Neural cell (in vitro differentiated cells): ENCODE measurements around the gene CCDC15. TPM values are rescaled to one million over a fixed set of nuclear protein-coding genes. Genes with fewer than 3 reads are reported as not detected.
"Not testable (repeated sequence)": the region's sequence is repeated elsewhere in the genome, so short reads cannot be mapped to it uniquely, and the experiment has no call there.

Experiments used
- H2AFZ ChIP-seq: fragments of 200-600, 300-800 bp; sonication (generic), shearing (Covaris generic); 2 replicates; pipeline ENCODE4 v1.6.0; 2014; ENCODE audit warnings: low read depth, mild to moderate bottlenecking, antibody characterized with exemption, low read length, moderate library complexity
- H3F3A ChIP-seq: fragments of 200-600 bp; shearing (Covaris generic); 2 replicates; pipeline ENCODE4 v1.6.1; 2016; ENCODE audit warnings: mild to moderate bottlenecking, moderate library complexity, mixed read lengths, antibody characterized with exemption, low read length; ENCODE audit not compliant: insufficient read depth, poor library complexity, severe bottlenecking
- H3K27ac ChIP-seq: fragments of 200-600, 300-800 bp; sonication (generic), shearing (Covaris generic); 2 replicates; pipeline ENCODE4 v1.5.1; 2014; ENCODE audit warnings: mild to moderate bottlenecking, low read length, moderate library complexity
- H3K27me3 ChIP-seq: fragments of 300-800, 200-600 bp; sonication (generic), shearing (Covaris generic); 2 replicates; pipeline ENCODE4 v1.6.0; 2014; ENCODE audit warnings: mild to moderate bottlenecking, low read depth, low read length, moderate library complexity; ENCODE audit not compliant: insufficient read depth
- H3K36me3 ChIP-seq: fragments of 300-800, 200-600 bp; sonication (generic), shearing (Covaris generic); 2 replicates; pipeline ENCODE4 v1.5.1; 2014; ENCODE audit warnings: mild to moderate bottlenecking, antibody characterized with exemption, low read length, moderate library complexity; ENCODE audit not compliant: insufficient read depth
- H3K4me2 ChIP-seq: fragments of 300-800, 200-600 bp; sonication (generic), shearing (Covaris generic); 2 replicates; pipeline ENCODE4 v1.6.0; 2014; ENCODE audit warnings: mild to moderate bottlenecking, low read length
- H3K4me3 ChIP-seq: fragments of 300-800, 200-600 bp; sonication (generic), shearing (Covaris generic); 2 replicates; pipeline ENCODE4 v1.5.1; 2014; ENCODE audit warnings: mild to moderate bottlenecking, low read length, moderate library complexity
- H3K79me2 ChIP-seq: fragments of 200-600 bp; shearing (Covaris generic); replicated peaks from 2 replicates; pipeline ENCODE4 v1.6.0; 2014; ENCODE audit warnings: mild to moderate bottlenecking, low read length, moderate library complexity; ENCODE audit not compliant: insufficient read depth
- H3K9ac ChIP-seq: fragments of 300-800, 200-600 bp; sonication (generic), shearing (Covaris generic); 2 replicates; pipeline ENCODE4 v1.6.1; 2016; ENCODE audit warnings: mild to moderate bottlenecking, low read length, mixed read lengths
- H3K9me2 ChIP-seq: fragments of 200-600 bp; shearing (Covaris generic); 2 replicates; pipeline ENCODE4 v1.6.1; 2016; ENCODE audit warnings: mild to moderate bottlenecking, low read length, mixed read lengths; ENCODE audit not compliant: insufficient read depth
- H3K9me3 ChIP-seq: fragments of 200-600, 300-800 bp; sonication (generic), shearing (Covaris generic); 2 replicates; pipeline ENCODE4 v1.6.1; 2016; ENCODE audit warnings: mild to moderate bottlenecking, mixed run types, low read length, moderate library complexity, mixed read lengths
- H4K20me1 ChIP-seq: fragments of 200-600 bp; shearing (Covaris generic); 2 replicates; pipeline ENCODE4 v1.6.1; 2016; ENCODE audit warnings: mild to moderate bottlenecking, mixed run types; ENCODE audit not compliant: insufficient read depth
- CTCF ChIP-seq: fragments of 450-650 bp; IDR thresholded peaks from 2 replicates; pipeline ENCODE4 v1.5.1; 2014; ENCODE audit warnings: antibody characterized with exemption, mild to moderate bottlenecking, moderate library complexity; ENCODE audit not compliant: poor library complexity, severe bottlenecking
- EP300 ChIP-seq: fragments of 450-650 bp; conservative IDR thresholded peaks from 2 replicates; pipeline ENCODE4 v1.6.1; 2014; ENCODE audit warnings: antibody characterized with exemption, mild to moderate bottlenecking, moderate library complexity; ENCODE audit not compliant: poor library complexity, severe bottlenecking
- EZH2 ChIP-seq: fragments of 200-600, 300-800 bp; shearing (Covaris generic), sonication (generic); IDR thresholded peaks from 2 replicates; pipeline ENCODE4 v1.6.1; 2014; ENCODE audit warnings: antibody characterized with exemption, low read length, borderline replicate concordance, mild to moderate bottlenecking; ENCODE audit not compliant: insufficient read depth, poor library complexity, severe bottlenecking
- MXI1 ChIP-seq: fragments of 450-650 bp; conservative IDR thresholded peaks from 2 replicates; pipeline ENCODE4 v1.6.1; 2014; ENCODE audit warnings: antibody characterized with exemption, mild to moderate bottlenecking; ENCODE audit not compliant: poor library complexity, severe bottlenecking
- POLR2AphosphoS5 ChIP-seq: IDR thresholded peaks from 2 replicates; pipeline ENCODE4 v1.6.1; 2012
- RAD21 ChIP-seq: fragments of 450-650 bp; conservative IDR thresholded peaks from 2 replicates; pipeline ENCODE4 v1.6.1; 2014; ENCODE audit warnings: antibody characterized with exemption, mild to moderate bottlenecking, moderate library complexity
- SMC3 ChIP-seq: fragments of 450-650 bp; conservative IDR thresholded peaks from 2 replicates; pipeline ENCODE4 v1.6.1; 2014; ENCODE audit warnings: antibody characterized with exemption, mild to moderate bottlenecking, moderate library complexity; ENCODE audit not compliant: poor library complexity
- TAF1 ChIP-seq: IDR thresholded peaks from 2 replicates; pipeline ENCODE4 v1.6.1; 2012; ENCODE audit warnings: low read depth
- polyA plus RNA-seq: library from polyadenylated mRNA; depleted of rRNA; stranded (reverse); fragments of >200 nt; gene quantifications from 2 replicates; pipeline ENCODE4 v1.2.3, GENCODE V29; 2014
- TF ChIP-seq, protein P1 (sequence below): IDR thresholded peaks from 2 replicates; pipeline ENCODE4 v1.6.1; 2012; ENCODE audit warnings: borderline replicate concordance

The CCDC15 gene
- polyA plus RNA-seq, 1 donor from 2014 or later, result 2.5 TPM

DNA sequence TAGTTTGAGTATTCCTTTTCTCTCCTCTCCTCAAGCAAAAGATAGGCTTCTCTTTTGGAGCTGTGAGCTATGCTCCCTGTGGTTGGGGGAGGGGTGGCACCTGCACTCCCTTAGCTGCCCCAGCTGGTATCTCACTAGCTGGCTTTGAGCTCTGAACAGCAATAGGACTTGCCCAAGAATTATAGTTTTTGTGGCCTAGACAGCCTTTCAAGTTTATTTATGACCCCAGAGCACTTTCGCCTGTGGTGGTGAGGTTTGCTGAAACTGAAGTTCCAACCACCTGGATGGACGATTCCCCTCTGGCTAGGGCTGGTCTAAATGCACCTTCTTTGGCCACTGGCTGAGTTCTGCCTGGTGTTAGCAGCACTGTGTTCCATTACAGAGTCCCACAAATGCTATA, 72.0 kb downstream of the CCDC15 start:
- no peaks in the 10 kb centered on the region for H3K9me3 ChIP-seq
- no peaks in the 10 kb centered on the region for H3K27me3 ChIP-seq
- no peak overlapping the region for H2AFZ ChIP-seq
- TF ChIP-seq EP300 (no peak), SMC3 (no peak)
- TF ChIP-seq, protein P1, sequence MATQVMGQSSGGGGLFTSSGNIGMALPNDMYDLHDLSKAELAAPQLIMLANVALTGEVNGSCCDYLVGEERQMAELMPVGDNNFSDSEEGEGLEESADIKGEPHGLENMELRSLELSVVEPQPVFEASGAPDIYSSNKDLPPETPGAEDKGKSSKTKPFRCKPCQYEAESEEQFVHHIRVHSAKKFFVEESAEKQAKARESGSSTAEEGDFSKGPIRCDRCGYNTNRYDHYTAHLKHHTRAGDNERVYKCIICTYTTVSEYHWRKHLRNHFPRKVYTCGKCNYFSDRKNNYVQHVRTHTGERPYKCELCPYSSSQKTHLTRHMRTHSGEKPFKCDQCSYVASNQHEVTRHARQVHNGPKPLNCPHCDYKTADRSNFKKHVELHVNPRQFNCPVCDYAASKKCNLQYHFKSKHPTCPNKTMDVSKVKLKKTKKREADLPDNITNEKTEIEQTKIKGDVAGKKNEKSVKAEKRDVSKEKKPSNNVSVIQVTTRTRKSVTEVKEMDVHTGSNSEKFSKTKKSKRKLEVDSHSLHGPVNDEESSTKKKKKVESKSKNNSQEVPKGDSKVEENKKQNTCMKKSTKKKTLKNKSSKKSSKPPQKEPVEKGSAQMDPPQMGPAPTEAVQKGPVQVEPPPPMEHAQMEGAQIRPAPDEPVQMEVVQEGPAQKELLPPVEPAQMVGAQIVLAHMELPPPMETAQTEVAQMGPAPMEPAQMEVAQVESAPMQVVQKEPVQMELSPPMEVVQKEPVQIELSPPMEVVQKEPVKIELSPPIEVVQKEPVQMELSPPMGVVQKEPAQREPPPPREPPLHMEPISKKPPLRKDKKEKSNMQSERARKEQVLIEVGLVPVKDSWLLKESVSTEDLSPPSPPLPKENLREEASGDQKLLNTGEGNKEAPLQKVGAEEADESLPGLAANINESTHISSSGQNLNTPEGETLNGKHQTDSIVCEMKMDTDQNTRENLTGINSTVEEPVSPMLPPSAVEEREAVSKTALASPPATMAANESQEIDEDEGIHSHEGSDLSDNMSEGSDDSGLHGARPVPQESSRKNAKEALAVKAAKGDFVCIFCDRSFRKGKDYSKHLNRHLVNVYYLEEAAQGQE, result no peak
- no peak overlapping the region for H3K4me3 ChIP-seq
- H3K79me2 ChIP-seq, result no peaks in the 10 kb centered on the region
- no peaks in the 10 kb centered on the region for H3K9me2 ChIP-seq
- H3K27ac ChIP-seq, result no peak overlapping the region
- no peaks in the 10 kb centered on the region for H3F3A ChIP-seq
- H3K9ac ChIP-seq, result no peak overlapping the region
- H3K36me3 ChIP-seq, result no peaks in the 10 kb centered on the region
- no peaks in the 10 kb centered on the region for H4K20me1 ChIP-seq
- H3K4me2 ChIP-seq, result no peak overlapping the region

GRCh38 chr11:125029431-125029830, 75.4 kb downstream of the CCDC15 start:
- not testable (repeated sequence) for H3K9ac ChIP-seq, H3K4me2 ChIP-seq, H3K9me2 ChIP-seq, H3K9me3 ChIP-seq, H3K4me3 ChIP-seq, H3F3A ChIP-seq, H3K27ac ChIP-seq, H3K27me3 ChIP-seq, H3K79me2 ChIP-seq, H4K20me1 ChIP-seq, H3K36me3 ChIP-seq, H2AFZ ChIP-seq

- H2AFZ ChIP-seq, result no peak overlapping the region
- H3K36me3 ChIP-seq, result no peaks in the 10 kb centered on the region
- no peaks in the 10 kb centered on the region for H3F3A ChIP-seq
- H3K4me2 ChIP-seq, result no peak overlapping the region
- no peak overlapping the region for H3K9ac ChIP-seq
- H3K79me2 ChIP-seq, result no peaks in the 10 kb centered on the region
- H4K20me1 ChIP-seq, result no peaks in the 10 kb centered on the region
- H3K4me3 ChIP-seq, result no peak overlapping the region
- H3K9me3 ChIP-seq, result no peaks in the 10 kb centered on the region
- no peaks in the 10 kb centered on the region for H3K9me2 ChIP-seq
- no peak overlapping the region for H3K27ac ChIP-seq
- no peak for TF ChIP-seq CTCF
- no peak for TF ChIP-seq SMC3
- TF ChIP-seq POLR2AphosphoS5, result no peak
- TF ChIP-seq EZH2, result no peak
- TF ChIP-seq, protein P1, result no peak
- no peak for TF ChIP-seq EP300
- TF ChIP-seq TAF1, result no peak
- TF ChIP-seq MXI1, result no peak
- TF ChIP-seq RAD21, result no peak
- no peaks in the 10 kb centered on the region for H3K27me3 ChIP-seq
Measured at GRCh38 chr11:125036933-125037332, 82.9 kb downstream of the CCDC15 start.
